HepG2 (cell line): ENCODE results near the gene KRTAP3-2. TPM values are rescaled to one million over a fixed set of nuclear protein-coding genes. Genes with fewer than 3 reads are reported as not detected.

Experiments
- ATAC-seq: fragments of 200-7000 bp; cut with Tn5 transposase; 3 replicates; pipeline ENCODE4 v1.9.1; 2020; ENCODE audit warnings: mild to moderate bottlenecking, moderate library complexity
- BruUV-seq: library from RNA; stranded (reverse); fragments of 400-500 nt; replicated peaks from 2 replicates; lab custom pipeline; 2021; lab: Mats Ljungman, UMichigan
- CTCF ChIA-PET: fragments of 300-600 bp; formaldehyde crosslinking; extraction: SDS; loops from one replicate; lab custom pipeline; 2021; ENCODE audit warnings: low total read pairs, inconsistent platforms, low intra/inter-chr PET ratio; lab: Yijun Ruan, JAX
- POLR2A ChIA-PET: fragments of 350-600 bp; sonication (Branson Sonifier 250); formaldehyde crosslinking; loops from one replicate; lab custom pipeline; 2020; ENCODE audit warnings: antibody characterized with exemption, inconsistent platforms; lab: Yijun Ruan, JAX
- DNase-seq: peaks from one replicate; pipeline ENCODE4 v3.0.0-alpha.2; 2015; ENCODE audit warnings: low spot score
- FAIRE-seq: peaks from 3 replicates; lab custom pipeline; 2011; peaks lifted over from hg19 to GRCh38; lab: Jason Lieb, UNC
- H2AFZ ChIP-seq: one replicate; pipeline ENCODE4 v1.6.1; 2011; ENCODE audit warnings: low read length, inconsistent platforms
- H3K27ac ChIP-seq: fragments of 300-600 bp; 3 replicates; pipeline ENCODE4 v1.8.0; 2011; ENCODE audit warnings: mixed run types, mild to moderate bottlenecking, mixed read lengths, low read length, inconsistent platforms; ENCODE audit not compliant: insufficient read depth; ENCODE audit errors: extremely low read length
- H3K27me3 ChIP-seq, 2 experiments: fragments of 200-600 bp in 1 of 2; 2 replicates in 1 of 2; 3 replicates in 1 of 2; pipeline versions ENCODE4 v1.6.0 to v1.8.0; 2011; ENCODE audit warnings: low read length in 2 of 2, mild to moderate bottlenecking in 2 of 2, moderate library complexity in 2 of 2, inconsistent platforms in 1 of 2; ENCODE audit not compliant: insufficient read depth in 2 of 2, control insufficient read depth in 1 of 2
- H3K36me3 ChIP-seq, 2 experiments: fragments of 200-600 bp in 1 of 2; replicated peaks in 1 of 2; 2 replicates in 1 of 2; 3 replicates in 1 of 2; pipeline versions ENCODE4 v1.5.1 to v1.8.0; 2011; ENCODE audit warnings: low read length in 2 of 2, inconsistent platforms in 1 of 2; ENCODE audit not compliant: insufficient read depth in 2 of 2, control insufficient read depth in 1 of 2
- H3K4me1 ChIP-seq: 2 replicates; pipeline ENCODE4 v1.5.1; 2012; ENCODE audit warnings: low read length, inconsistent platforms; ENCODE audit not compliant: insufficient read depth
- H3K4me2 ChIP-seq: 2 replicates; pipeline ENCODE4 v1.6.0; 2011; ENCODE audit warnings: low read depth, low read length, inconsistent platforms
- H3K4me3 ChIP-seq, 3 experiments: fragments of 200-600 bp in 1 of 3; sonication (generic), shearing (Covaris generic) in 1 of 3; replicated peaks in 1 of 3; 2 replicates each; pipeline ENCODE4 v1.5.1; 2011 to 2016; ENCODE audit warnings: low read length in 3 of 3, inconsistent platforms in 2 of 3, low read depth in 2 of 3, mild to moderate bottlenecking in 2 of 3, control low read depth in 1 of 3, mixed read lengths in 1 of 3; ENCODE audit not compliant: insufficient read depth in 1 of 3
- H3K79me2 ChIP-seq: one replicate; pipeline ENCODE4 v1.6.1; 2011; ENCODE audit warnings: low read length, inconsistent platforms; ENCODE audit not compliant: insufficient read depth
- H3K9ac ChIP-seq: 2 replicates; pipeline ENCODE4 v1.6.0; 2011; ENCODE audit warnings: mild to moderate bottlenecking, low read depth, low read length, inconsistent platforms; ENCODE audit not compliant: insufficient read depth
- H3K9me3 ChIP-seq: 2 replicates; pipeline ENCODE4 v1.5.1; 2012; ENCODE audit warnings: mild to moderate bottlenecking, low read length
- H4K20me1 ChIP-seq: 2 replicates; pipeline ENCODE4 v1.6.0; 2011; ENCODE audit warnings: inconsistent platforms, mild to moderate bottlenecking, low read length, moderate library complexity; ENCODE audit not compliant: insufficient read depth
- E2F1 ChIP-seq: sonication (generic); formaldehyde crosslinking; IDR thresholded peaks from 2 replicates; pipeline ENCODE4 v1.5.0; 2020; ENCODE audit warnings: missing genetic modification reagents
- MAFG ChIP-seq: sonication (generic); formaldehyde crosslinking; IDR thresholded peaks from 2 replicates; pipeline ENCODE4 v1.5.1; 2020; ENCODE audit warnings: mild to moderate bottlenecking, missing genetic modification reagents
- MATR3 ChIP-seq: sonication (generic); formaldehyde crosslinking; IDR thresholded peaks from 2 replicates; pipeline ENCODE4 v1.4.0; 2020; ENCODE audit warnings: missing genetic modification reagents
- MTF2 ChIP-seq: sonication (generic); formaldehyde crosslinking; IDR thresholded peaks from 2 replicates; pipeline ENCODE4 v1.5.0; 2020; ENCODE audit warnings: missing genetic modification reagents, borderline replicate concordance
- PATZ1 ChIP-seq: sonication (generic); formaldehyde crosslinking; IDR thresholded peaks from 2 replicates; pipeline ENCODE4 v1.4.0; 2020; ENCODE audit warnings: missing genetic modification reagents
- RAD51 ChIP-seq: fragments of 450-650 bp; IDR thresholded peaks from 2 replicates; pipeline ENCODE4 v1.6.1; 2016; ENCODE audit warnings: borderline replicate concordance
- TBL1XR1 ChIP-seq: fragments of 150-350 bp; IDR thresholded peaks from 2 replicates; pipeline ENCODE4 v1.6.1; 2014; ENCODE audit warnings: borderline replicate concordance, low read length; ENCODE audit not compliant: partially characterized antibody
- THYN1 ChIP-seq: sonication (generic); formaldehyde crosslinking; IDR thresholded peaks from 2 replicates; pipeline ENCODE4 v1.8.1; 2023; ENCODE audit warnings: low read depth, mild to moderate bottlenecking, moderate library complexity, missing genetic modification reagents, borderline replicate concordance
- ZBTB26 ChIP-seq: IDR thresholded peaks from 2 replicates; pipeline ENCODE4 v1.6.1; 2016; ENCODE audit warnings: missing compliant biosample characterization, missing genetic modification reagents, borderline replicate concordance
- ZNF234 ChIP-seq: sonication (generic); formaldehyde crosslinking; conservative IDR thresholded peaks from 2 replicates; pipeline ENCODE4 v1.5.1; 2020; ENCODE audit warnings: mild to moderate bottlenecking, missing genetic modification reagents
- ZNF317 ChIP-seq: sonication (generic); formaldehyde crosslinking; IDR thresholded peaks from 2 replicates; pipeline ENCODE4 v1.5.0; 2020; ENCODE audit warnings: mild to moderate bottlenecking, missing genetic modification reagents
- WGBS: methylation state at CpG from one replicate; pipeline ENCODE4 v1.1.6; 2017; ENCODE audit warnings: low lambda C conversion rate; 5-methylcytosine and 5-hydroxymethylcytosine counted together
- in situ Hi-C: cut with HindIII; loops from 2 replicates; pipeline ENCODE4 v1.10.0; 2017; ENCODE audit warnings: low pct_unique_long_range_greater_than_20kb; ENCODE audit not compliant: extremely low pct_ligation_motif_present
- intact Hi-C: fragments of 100-400 bp; cut with micrococcal nuclease; formaldehyde crosslinking; loops from one replicate; pipeline ENCODE4 v1.10.0; 2022; ENCODE audit not compliant: unreplicated experiment
- polyA plus RNA-seq, 8 experiments: library from polyadenylated mRNA; depleted of rRNA in 3 of 8; stranded (reverse) in 7 of 8; unstranded in 1 of 8; fragments of >200 nt; fragmentation: Illumina TruSeq in 4 of 8; extraction: Trizol in 4 of 8; gene quantifications; 2 replicates each; pipeline versions ENCODE4 v1.2.1 to v1.2.3, GENCODE V29; 2011 to 2016; ENCODE audit warnings: low read depth in 4 of 8, missing spikeins in 1 of 8, mixed read lengths in 1 of 8; ENCODE audit not compliant: insufficient read depth in 1 of 8
- total RNA-seq, 5 experiments: library from RNA; depleted of rRNA; stranded (reverse); fragments of >200 nt; fragmentation: Illumina TruSeq; extraction: Trizol; gene quantifications; 2 replicates each; pipeline ENCODE4 v1.2.3, GENCODE V29; 2016; ENCODE audit warnings: low read depth in 1 of 5

KRTAP3-2 gene
- total and polyA plus RNA-seq, 2 of the 13 experiments (the other 11 are each of a cell fraction or from before 2014, with no cell fraction given), result not detected

GRCh38 chr17:40997361-40997760 lies 2.3 kb downstream of the KRTAP3-2 start:
- Histone ChIP-seq H3K9ac (no peak overlapping the region), H2AFZ (no peak overlapping the region), H3K36me3 (no peaks in the 10 kb centered on the region), H3K79me2 (no peaks in the 10 kb centered on the region), H3K27ac (no peak overlapping the region), H3K4me2 (no peak overlapping the region), H4K20me1 (no peaks in the 10 kb centered on the region), H3K4me1 (peaks cover 18% of the 10 kb centered on the region), H3K27me3 (no peaks in the 10 kb centered on the region), H3K9me3 (no peaks in the 10 kb centered on the region), H3K4me3 (no peak overlapping the region)
- CTCF ChIA-PET, result no interaction called here
- 87% methylated on average over 2 of the region's 2 CpGs for WGBS
- DNase-seq (no peak), ATAC-seq (no peak), FAIRE-seq (no peak)
- POLR2A ChIA-PET, result no interaction called here
- BruUV-seq, result no TSS peak
- in situ Hi-C loops (no loop called here), intact Hi-C loops (no loop called here)
- TF ChIP-seq TBL1XR1, result no peak
- no peak for TF ChIP-seq ZBTB26 (CRISPR knock-in tag)
- TF ChIP-seq MTF2 (CRISPR knock-in tag), result no peak
- TF ChIP-seq RAD51, result no peak
- TF ChIP-seq THYN1 (CRISPR knock-in tag), result no peak
- no peak for TF ChIP-seq MATR3 (CRISPR knock-in tag)

- intact Hi-C loops, result no loop called here
- no peaks in the 10 kb centered on the region for H3K36me3 ChIP-seq
- no peaks in the 10 kb centered on the region for H3K27me3 ChIP-seq
- no peak overlapping the region for H3K4me2 ChIP-seq
- no peak overlapping the region for H2AFZ ChIP-seq
- no peak for FAIRE-seq
- TF ChIP-seq PATZ1 (CRISPR knock-in tag) (no peak), ZNF317 (no peak), MAFG (no peak), E2F1 (no peak), ZNF234 (CRISPR knock-in tag) (no peak)
- H3K4me3 ChIP-seq, result no peak overlapping the region
- H3K9me3 ChIP-seq, result no peaks in the 10 kb centered on the region
- H3K27ac ChIP-seq, result no peak overlapping the region
- in situ Hi-C loops, result no loop called here
- peaks cover 13% of the 10 kb centered on the region for H3K4me1 ChIP-seq
- ATAC-seq, result no peak
- no TSS peak for BruUV-seq
- POLR2A ChIA-PET, result no interaction called here
- WGBS, result 76% methylated on average over 4 of the region's 4 CpGs
- CTCF ChIA-PET, result no interaction called here
- H4K20me1 ChIP-seq, result no peaks in the 10 kb centered on the region
- H3K9ac ChIP-seq, result no peak overlapping the region
- no peak for DNase-seq
- H3K79me2 ChIP-seq, result no peaks in the 10 kb centered on the region
Observed at GRCh38 chr17:40996829-40997228, 2.9 kb downstream of the KRTAP3-2 start.
